ENCODE measurements around the gene NDE1.

The NDE1 gene

DNA sequence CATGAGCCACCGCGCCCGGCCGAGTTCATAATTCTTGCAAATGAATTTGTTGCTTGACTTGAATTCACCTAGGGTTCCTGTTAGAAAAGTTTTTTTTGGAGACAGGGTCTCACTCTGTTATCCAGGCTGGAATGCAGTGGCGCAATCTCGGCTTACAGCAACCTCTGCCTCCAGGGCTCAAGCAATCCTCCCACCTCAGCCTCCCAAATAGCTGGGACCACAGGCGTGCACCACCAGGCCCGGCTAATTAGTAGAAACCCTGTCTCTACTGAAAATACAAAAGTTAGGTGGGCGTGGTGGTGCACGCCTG is 107.0 kb downstream of the NDE1 start:
- no peak overlapping the region for H3K4me2 ChIP-seq (ENCODE audit: insufficient read depth, low read length, poor library complexity, severe bottlenecking)
- H3K27ac ChIP-seq (replicated peaks; ENCODE audit: low read length), result no peak overlapping the region
- no peak overlapping the region for H2BK120ac ChIP-seq (ENCODE audit: low read depth, low read length)
- no peak overlapping the region for H3K9ac ChIP-seq (ENCODE audit: low read depth, low read length, poor library complexity)
- DNase-seq (ENCODE audit: low spot score), result no peak
- no peaks in the 10 kb centered on the region for H3K36me3 ChIP-seq (replicated peaks in 1 of 2; ENCODE audit: control insufficient read depth in 2 of 2, insufficient read depth in 2 of 2, low read length in 2 of 2)
- peak overlapping the region; percentile 61 for H2AFZ ChIP-seq (ENCODE audit: low read length)
- no peak overlapping the region for H2AK5ac ChIP-seq (ENCODE audit: low read depth, low read length)
- no peak overlapping the region for H2BK12ac ChIP-seq (ENCODE audit: low read length)
- H3K14ac ChIP-seq (ENCODE audit: low read length), result no peak overlapping the region
- H3K4ac ChIP-seq (ENCODE audit: low read length), result no peak overlapping the region
- no peak overlapping the region for H2BK15ac ChIP-seq (ENCODE audit: low read length)
- no peak overlapping the region for H4K91ac ChIP-seq (ENCODE audit: low read depth, low read length, poor library complexity)
- no peaks in the 10 kb centered on the region for H3K9me3 ChIP-seq (replicated peaks in 1 of 2; ENCODE audit: control insufficient read depth in 2 of 2, insufficient read depth in 1 of 2, low read depth in 1 of 2, low read length in 2 of 2)
- no CpG with 5 or more reads among the region's 10 CpGs for WGBS, 2 donors (ENCODE audit: extremely low coverage in 2 of 2, insufficient read length in 2 of 2, insufficient replicate concordance in 1 of 2)
- H3K79me1 ChIP-seq (ENCODE audit: low read depth, low read length), result no peaks in the 10 kb centered on the region
- H3K18ac ChIP-seq (ENCODE audit: low read length), result no peak overlapping the region
- H2BK5ac ChIP-seq (ENCODE audit: low read length), result no peak overlapping the region
- no peak overlapping the region for H3K4me3 ChIP-seq (ENCODE audit: low read length in 2 of 2)
- no peak overlapping the region for H3K23ac ChIP-seq (ENCODE audit: low read depth, low read length, poor library complexity)
- no peak overlapping the region for H4K8ac ChIP-seq (ENCODE audit: low read depth, low read length)
- no peaks in the 10 kb centered on the region for H3K27me3 ChIP-seq (ENCODE audit: control insufficient read depth in 3 of 3, insufficient read depth in 3 of 3, low read depth in 1 of 3, low read length in 3 of 3)
- H3K4me1 ChIP-seq (ENCODE audit: control insufficient read depth in 2 of 2, insufficient read depth in 1 of 2, low read depth in 1 of 2, low read length in 2 of 2), result no peaks in the 10 kb centered on the region

DNA sequence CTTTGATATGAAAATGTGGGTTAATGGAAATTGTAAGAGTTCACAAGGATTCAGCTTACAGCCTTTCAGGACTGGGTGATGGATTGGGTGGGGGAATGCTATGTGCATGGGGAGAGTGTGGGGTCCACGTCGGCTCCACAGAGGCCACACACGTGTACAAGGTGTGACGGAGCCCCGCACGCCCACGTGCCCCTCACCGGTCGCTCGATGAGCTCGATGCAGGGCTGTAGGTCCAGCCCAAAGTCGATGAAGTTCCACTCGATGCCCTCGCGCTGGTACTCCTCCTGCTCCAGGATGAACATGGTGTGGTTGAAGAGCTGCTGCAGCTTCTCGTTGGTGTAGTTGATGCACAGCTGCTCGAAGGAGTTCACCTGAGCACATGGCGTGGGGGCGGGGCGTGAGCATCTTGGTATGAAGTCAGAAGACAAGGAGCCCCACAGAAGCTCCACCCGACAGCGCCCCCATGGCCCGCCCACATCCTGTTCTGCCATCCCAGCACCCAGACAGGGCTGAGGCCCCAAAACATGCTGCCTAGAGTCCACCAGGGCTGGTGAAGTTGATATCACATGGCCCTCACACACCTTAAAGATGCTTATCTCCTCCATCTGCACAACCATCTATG is 107.7 kb downstream of the NDE1 start:
- WGBS, 2 donors (ENCODE audit: extremely low coverage in 2 of 2, insufficient read length in 2 of 2, insufficient replicate concordance in 1 of 2), result no CpG with 5 or more reads among the region's 23 CpGs
- H2BK120ac ChIP-seq (ENCODE audit: low read depth, low read length), result no peak overlapping the region
- no peak for DNase-seq (ENCODE audit: low spot score)

DNA sequence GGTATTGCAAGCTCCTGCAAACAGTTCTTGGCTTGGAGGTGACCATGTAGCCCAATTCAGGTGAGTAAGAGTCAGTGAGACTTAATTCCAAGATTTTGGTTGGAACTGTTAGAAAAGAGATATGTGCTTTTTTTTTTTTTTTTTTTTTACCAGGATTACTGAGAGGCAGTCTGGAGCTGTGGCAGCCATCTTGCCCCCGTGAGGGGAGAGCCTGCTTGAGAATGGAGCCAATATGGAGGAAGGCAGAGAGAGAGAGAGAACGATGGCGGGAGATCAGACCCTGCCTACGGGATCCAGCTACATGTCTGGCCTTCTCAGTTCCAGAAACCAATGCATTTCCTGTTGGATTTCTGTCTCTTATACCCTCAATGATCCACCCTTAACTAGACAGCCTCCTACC is 109.0 kb downstream of the NDE1 start:
- Histone ChIP-seq H2AFZ (ENCODE audit: low read length) (no peak overlapping the region), H3K23ac (ENCODE audit: low read depth, low read length, poor library complexity) (no peak overlapping the region), H3K79me1 (ENCODE audit: low read depth, low read length) (no peaks in the 10 kb centered on the region), H3K18ac (ENCODE audit: low read length) (no peak overlapping the region), H3K14ac (ENCODE audit: low read length) (no peak overlapping the region), H3K4me3 (ENCODE audit: low read length in 2 of 2) (no peak overlapping the region), H4K91ac (ENCODE audit: low read depth, low read length, poor library complexity) (no peak overlapping the region), H3K4me1 (ENCODE audit: control insufficient read depth in 2 of 2, insufficient read depth in 1 of 2, low read depth in 1 of 2, low read length in 2 of 2) (no peaks in the 10 kb centered on the region), H2AK5ac (ENCODE audit: low read depth, low read length) (no peak overlapping the region), H3K9me3 (replicated peaks in 1 of 2; ENCODE audit: control insufficient read depth in 2 of 2, insufficient read depth in 1 of 2, low read depth in 1 of 2, low read length in 2 of 2) (no peaks in the 10 kb centered on the region), H2BK5ac (ENCODE audit: low read length) (no peak overlapping the region), H2BK120ac (ENCODE audit: low read depth, low read length) (no peak overlapping the region), H4K8ac (ENCODE audit: low read depth, low read length) (no peak overlapping the region), H3K9ac (ENCODE audit: low read depth, low read length, poor library complexity) (no peak overlapping the region), H3K4me2 (ENCODE audit: insufficient read depth, low read length, poor library complexity, severe bottlenecking) (no peak overlapping the region), H3K4ac (ENCODE audit: low read length) (no peak overlapping the region), H3K27ac (replicated peaks; ENCODE audit: low read length) (no peak overlapping the region), H2BK15ac (ENCODE audit: low read length) (no peak overlapping the region), H3K27me3 (ENCODE audit: control insufficient read depth in 3 of 3, insufficient read depth in 3 of 3, low read depth in 1 of 3, low read length in 3 of 3) (no peaks in the 10 kb centered on the region), H3K36me3 (replicated peaks in 1 of 2; ENCODE audit: control insufficient read depth in 2 of 2, insufficient read depth in 2 of 2, low read length in 2 of 2) (no peaks in the 10 kb centered on the region), H2BK12ac (ENCODE audit: low read length) (no peak overlapping the region)
- DNase-seq (ENCODE audit: low spot score), result no peak
- no CpG with 5 or more reads among the region's 4 CpGs for WGBS, 2 donors (ENCODE audit: extremely low coverage in 2 of 2, insufficient read length in 2 of 2, insufficient replicate concordance in 1 of 2)

More for the DNA sequence above, 107.7 kb downstream of the NDE1 start:
- Histone ChIP-seq H3K4me1 (ENCODE audit: control insufficient read depth in 2 of 2, insufficient read depth in 1 of 2, low read depth in 1 of 2, low read length in 2 of 2) (no peaks in the 10 kb centered on the region), H3K14ac (ENCODE audit: low read length) (no peak overlapping the region), H3K36me3 (replicated peaks in 1 of 2; ENCODE audit: control insufficient read depth in 2 of 2, insufficient read depth in 2 of 2, low read length in 2 of 2) (no peaks in the 10 kb centered on the region), H3K4me2 (ENCODE audit: insufficient read depth, low read length, poor library complexity, severe bottlenecking) (no peak overlapping the region), H3K9ac (ENCODE audit: low read depth, low read length, poor library complexity) (no peak overlapping the region), H3K4me3 (ENCODE audit: low read length in 2 of 2) (no peak overlapping the region), H3K18ac (ENCODE audit: low read length) (no peak overlapping the region), H2BK5ac (ENCODE audit: low read length) (no peak overlapping the region), H4K8ac (ENCODE audit: low read depth, low read length) (no peak overlapping the region), H3K27ac (replicated peaks; ENCODE audit: low read length) (no peak overlapping the region), H2BK12ac (ENCODE audit: low read length) (no peak overlapping the region), H4K91ac (ENCODE audit: low read depth, low read length, poor library complexity) (no peak overlapping the region), H2AK5ac (ENCODE audit: low read depth, low read length) (no peak overlapping the region), H3K27me3 (ENCODE audit: control insufficient read depth in 3 of 3, insufficient read depth in 3 of 3, low read depth in 1 of 3, low read length in 3 of 3) (no peaks in the 10 kb centered on the region), H2BK15ac (ENCODE audit: low read length) (no peak overlapping the region), H3K79me1 (ENCODE audit: low read depth, low read length) (no peaks in the 10 kb centered on the region), H2AFZ (ENCODE audit: low read length) (no peak overlapping the region), H3K4ac (ENCODE audit: low read length) (no peak overlapping the region), H3K23ac (ENCODE audit: low read depth, low read length, poor library complexity) (peak overlapping the region; percentile 8), H3K9me3 (replicated peaks in 1 of 2; ENCODE audit: control insufficient read depth in 2 of 2, insufficient read depth in 1 of 2, low read depth in 1 of 2, low read length in 2 of 2) (no peaks in the 10 kb centered on the region)

DNA sequence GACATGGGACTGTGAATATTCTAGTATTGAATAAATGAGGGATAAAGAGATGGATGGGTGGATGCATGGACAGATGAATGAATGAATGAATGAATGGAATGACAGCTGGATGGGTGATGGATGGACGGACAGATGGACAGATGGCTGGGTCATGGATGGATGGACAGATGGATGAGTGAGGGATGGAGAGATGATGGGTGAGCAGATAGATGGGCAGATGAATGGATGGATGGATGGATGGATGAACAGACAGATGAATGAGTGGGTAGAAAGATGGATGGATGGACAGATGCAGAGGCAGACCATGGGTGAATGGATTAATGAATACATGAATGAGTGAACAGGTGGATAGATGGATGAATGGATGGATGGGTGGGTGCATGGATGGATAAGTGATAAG is 110.1 kb downstream of the NDE1 start:
- H2AK5ac ChIP-seq (ENCODE audit: low read depth, low read length), result no peak overlapping the region
- H3K27me3 ChIP-seq (ENCODE audit: control insufficient read depth in 3 of 3, insufficient read depth in 3 of 3, low read depth in 1 of 3, low read length in 3 of 3), result no peaks in the 10 kb centered on the region
- no peak overlapping the region for H3K9ac ChIP-seq (ENCODE audit: low read depth, low read length, poor library complexity)
- no peak overlapping the region for H4K91ac ChIP-seq (ENCODE audit: low read depth, low read length, poor library complexity)
- no peak overlapping the region for H3K4me2 ChIP-seq (ENCODE audit: insufficient read depth, low read length, poor library complexity, severe bottlenecking)
- H3K79me1 ChIP-seq (ENCODE audit: low read depth, low read length), result no peaks in the 10 kb centered on the region
- H2BK12ac ChIP-seq (ENCODE audit: low read length), result no peak overlapping the region
- no peak overlapping the region for H3K4ac ChIP-seq (ENCODE audit: low read length)
- H3K23ac ChIP-seq (ENCODE audit: low read depth, low read length, poor library complexity), result no peak overlapping the region
- no peak overlapping the region for H2AFZ ChIP-seq (ENCODE audit: low read length)
- no peak overlapping the region for H4K8ac ChIP-seq (ENCODE audit: low read depth, low read length)
- no peaks in the 10 kb centered on the region for H3K9me3 ChIP-seq (replicated peaks in 1 of 2; ENCODE audit: control insufficient read depth in 2 of 2, insufficient read depth in 1 of 2, low read depth in 1 of 2, low read length in 2 of 2)
- no peak overlapping the region for H2BK5ac ChIP-seq (ENCODE audit: low read length)
- no peak overlapping the region for H3K27ac ChIP-seq (replicated peaks; ENCODE audit: low read length)
- H2BK120ac ChIP-seq (ENCODE audit: low read depth, low read length), result no peak overlapping the region
- H3K4me1 ChIP-seq (ENCODE audit: control insufficient read depth in 2 of 2, insufficient read depth in 1 of 2, low read depth in 1 of 2, low read length in 2 of 2), result no peaks in the 10 kb centered on the region
- no peak overlapping the region for H3K14ac ChIP-seq (ENCODE audit: low read length)
- H2BK15ac ChIP-seq (ENCODE audit: low read length), result no peak overlapping the region
- no CpG with 5 or more reads among the region's 1 CpG for WGBS, 2 donors (ENCODE audit: extremely low coverage in 2 of 2, insufficient read length in 2 of 2, insufficient replicate concordance in 1 of 2)
- no peak for DNase-seq (ENCODE audit: low spot score)
- peak overlapping the region in 1 of 2 donors; percentile 53 for H3K4me3 ChIP-seq (ENCODE audit: low read length in 2 of 2)
- no peaks in the 10 kb centered on the region for H3K36me3 ChIP-seq (replicated peaks in 1 of 2; ENCODE audit: control insufficient read depth in 2 of 2, insufficient read depth in 2 of 2, low read length in 2 of 2)
- H3K18ac ChIP-seq (ENCODE audit: low read length), result no peak overlapping the region

Data from neuronal stem cell (in vitro differentiated cells).